HCT116 (cell line): Measurements from ENCODE around the gene UVSSA. TPM values are rescaled to one million over a fixed set of nuclear protein-coding genes. Genes with fewer than 3 reads are reported as not detected.

Experiments used
- ATAC-seq: fragments of 200-7000 bp; cut with Tn5 transposase; 2 replicates; pipeline ENCODE4 v1.9.1; 2020; ENCODE audit warnings: mild to moderate bottlenecking, moderate library complexity
- BruUV-seq: library from RNA; stranded (reverse); fragments of 400-500 nt; replicated peaks from 2 replicates; lab custom pipeline; 2021; lab: Mats Ljungman, UMichigan
- CTCF ChIA-PET: fragments of 300-600 bp; sonication (Branson Sonifier 250); formaldehyde crosslinking; loops from one replicate; lab custom pipeline; 2021; ENCODE audit warnings: antibody characterized with exemption; lab: Charles Lee
- POLR2A ChIA-PET: fragments of 300-600, 350-600 bp; sonication (Branson Sonifier 250); formaldehyde crosslinking; loops from one replicate; lab custom pipeline; 2021; ENCODE audit warnings: antibody characterized with exemption; lab: Charles Lee
- RAD21 ChIA-PET, 2 experiments: fragments of 300-600 bp; sonication (Branson Sonifier 250); formaldehyde crosslinking; loops; one replicate each; lab custom pipeline; 2023; ENCODE audit warnings: low total read pairs in 2 of 2; ENCODE audit not compliant: uncharacterized antibody in 2 of 2, unreplicated experiment in 2 of 2, low non-redundant PET in 1 of 2; lab: Charles Lee
- DNase-seq: peaks from one replicate; pipeline ENCODE4 v3.0.0-alpha.2; 2010; ENCODE audit warnings: low read depth, low spot score
- H2AFZ ChIP-seq: fragments of 200-600 bp; shearing (Covaris generic), sonication (generic); 2 replicates; pipeline ENCODE4 v1.6.1; 2017; ENCODE audit warnings: low read depth, mixed run types, mixed read lengths, antibody characterized with exemption, low read length; ENCODE audit not compliant: poor library complexity, severe bottlenecking
- H3K27ac ChIP-seq: 2 replicates; pipeline ENCODE4 v1.5.1; 2012; ENCODE audit warnings: low read depth, low read length
- H3K27me3 ChIP-seq: fragments of 200-600 bp; sonication (generic); 2 replicates; pipeline ENCODE4 v1.6.1; 2016; ENCODE audit warnings: mixed run types, low read length, mixed read lengths; ENCODE audit not compliant: insufficient read depth
- H3K36me3 ChIP-seq, 2 experiments: fragments of 200-500 bp in 1 of 2; fragments of 200-600 bp in 1 of 2; sonication (Bioruptor generic) in 1 of 2; sonication (generic) in 1 of 2; 2 replicates each; pipeline versions ENCODE4 v1.5.1 to v1.6.1; 2014 to 2016; ENCODE audit warnings: low read length in 2 of 2, inconsistent platforms in 1 of 2, mixed read lengths in 1 of 2, mixed run types in 1 of 2; ENCODE audit not compliant: insufficient read depth in 2 of 2, control insufficient read depth in 1 of 2
- H3K4me1 ChIP-seq, 2 experiments: fragments of 200-600 bp in 1 of 2; sonication (generic) in 1 of 2; 2 replicates each; pipeline versions ENCODE4 v1.5.1 to v1.6.1; 2012 to 2017; ENCODE audit warnings: low read length in 2 of 2, inconsistent platforms in 1 of 2, mild to moderate bottlenecking in 1 of 2, mixed read lengths in 1 of 2, mixed run types in 1 of 2, moderate library complexity in 1 of 2; ENCODE audit not compliant: insufficient read depth in 2 of 2, control insufficient read depth in 1 of 2
- H3K4me2 ChIP-seq: fragments of 200-600 bp; sonication (generic); 2 replicates; pipeline ENCODE4 v1.6.1; 2017; ENCODE audit warnings: mixed run types, low read length, mixed read lengths
- H3K4me3 ChIP-seq, 2 experiments: fragments of 200-600 bp in 1 of 2; sonication (generic) in 1 of 2; replicated peaks in 1 of 2; 2 replicates each; pipeline ENCODE4 v1.5.1; 2011 to 2016; ENCODE audit warnings: low read length in 2 of 2, control low read depth in 1 of 2, low read depth in 1 of 2, mild to moderate bottlenecking in 1 of 2, mixed read lengths in 1 of 2, mixed run types in 1 of 2
- H3K79me2 ChIP-seq: fragments of 200-600 bp; sonication (generic); 2 replicates; pipeline ENCODE4 v1.6.1; 2017; ENCODE audit warnings: mild to moderate bottlenecking, mixed run types, low read length, moderate library complexity, mixed read lengths; ENCODE audit not compliant: insufficient read depth
- H3K9ac ChIP-seq: fragments of 200-600 bp; sonication (generic); 2 replicates; pipeline ENCODE4 v1.6.1; 2016; ENCODE audit warnings: low read length, mixed read lengths
- H3K9me2 ChIP-seq: fragments of 200-600 bp; sonication (generic), shearing (Covaris generic); 2 replicates; pipeline ENCODE4 v1.6.1; 2017; ENCODE audit warnings: mixed run types, mild to moderate bottlenecking, moderate library complexity; ENCODE audit not compliant: insufficient read depth
- H3K9me3 ChIP-seq, 2 experiments: fragments of 200-500 bp in 1 of 2; fragments of 200-600 bp in 1 of 2; sonication (Bioruptor generic) in 1 of 2; sonication (generic) in 1 of 2; 2 replicates each; pipeline ENCODE4 v1.6.1; 2014 to 2017; ENCODE audit warnings: low read length in 2 of 2, mixed read lengths in 2 of 2, inconsistent platforms in 1 of 2, low read depth in 1 of 2, mild to moderate bottlenecking in 1 of 2, mixed run types in 1 of 2, moderate library complexity in 1 of 2; ENCODE audit not compliant: control insufficient read depth in 1 of 2, insufficient read depth in 1 of 2
- H4K20me1 ChIP-seq: fragments of 200-600 bp; sonication (generic), shearing (Covaris generic); 2 replicates; pipeline ENCODE4 v1.6.1; 2017; ENCODE audit warnings: mixed run types, mild to moderate bottlenecking, moderate library complexity; ENCODE audit not compliant: insufficient read depth
- CEBPB ChIP-seq: IDR thresholded peaks from 2 replicates; pipeline ENCODE4 v1.6.1; 2012; ENCODE audit warnings: low read depth
- EGR1 ChIP-seq: IDR thresholded peaks from 2 replicates; pipeline ENCODE4 v1.6.1; 2012; ENCODE audit warnings: low read depth
- ELF1 ChIP-seq: IDR thresholded peaks from 2 replicates; pipeline ENCODE4 v1.6.1; 2012; ENCODE audit warnings: low read depth, borderline replicate concordance
- FOSL1 ChIP-seq: IDR thresholded peaks from 2 replicates; pipeline ENCODE4 v1.6.1; 2012; ENCODE audit warnings: low read depth
- RAD21 ChIP-seq: IDR thresholded peaks from 2 replicates; pipeline ENCODE4 v1.6.1; 2012; ENCODE audit warnings: low read depth, mild to moderate bottlenecking
- SP1 ChIP-seq: IDR thresholded peaks from 2 replicates; pipeline ENCODE4 v1.6.1; 2012; ENCODE audit warnings: low read depth
- YY1 ChIP-seq: IDR thresholded peaks from 2 replicates; pipeline ENCODE4 v1.6.1; 2011; ENCODE audit warnings: low read length, low read depth, moderate library complexity, mild to moderate bottlenecking; ENCODE audit not compliant: insufficient replicate concordance; ENCODE audit errors: extremely low read depth
- ZNF274 ChIP-seq: fragments of 200-500 bp; sonication (Bioruptor generic); IDR thresholded peaks from 2 replicates; pipeline ENCODE4 v1.6.1; 2014; ENCODE audit warnings: mild to moderate bottlenecking, low read depth, low read length, inconsistent platforms
- intact Hi-C: fragments of 100-400 bp; cut with micrococcal nuclease; formaldehyde crosslinking; loops from 2 replicates; pipeline ENCODE4 v1.10.0; 2022
- total RNA-seq: library from RNA; stranded (reverse); gene quantifications from one replicate; pipeline ENCODE4 v1.2.1, GENCODE V29; 2021; ENCODE audit not compliant: unreplicated experiment
- TF ChIP-seq, protein P1 (sequence below): IDR thresholded peaks from 2 replicates; pipeline ENCODE4 v1.6.1; 2012; ENCODE audit warnings: low read depth

The UVSSA gene
- total RNA-seq, 1 experiment from 2014 or later, result 30.5 TPM

DNA sequence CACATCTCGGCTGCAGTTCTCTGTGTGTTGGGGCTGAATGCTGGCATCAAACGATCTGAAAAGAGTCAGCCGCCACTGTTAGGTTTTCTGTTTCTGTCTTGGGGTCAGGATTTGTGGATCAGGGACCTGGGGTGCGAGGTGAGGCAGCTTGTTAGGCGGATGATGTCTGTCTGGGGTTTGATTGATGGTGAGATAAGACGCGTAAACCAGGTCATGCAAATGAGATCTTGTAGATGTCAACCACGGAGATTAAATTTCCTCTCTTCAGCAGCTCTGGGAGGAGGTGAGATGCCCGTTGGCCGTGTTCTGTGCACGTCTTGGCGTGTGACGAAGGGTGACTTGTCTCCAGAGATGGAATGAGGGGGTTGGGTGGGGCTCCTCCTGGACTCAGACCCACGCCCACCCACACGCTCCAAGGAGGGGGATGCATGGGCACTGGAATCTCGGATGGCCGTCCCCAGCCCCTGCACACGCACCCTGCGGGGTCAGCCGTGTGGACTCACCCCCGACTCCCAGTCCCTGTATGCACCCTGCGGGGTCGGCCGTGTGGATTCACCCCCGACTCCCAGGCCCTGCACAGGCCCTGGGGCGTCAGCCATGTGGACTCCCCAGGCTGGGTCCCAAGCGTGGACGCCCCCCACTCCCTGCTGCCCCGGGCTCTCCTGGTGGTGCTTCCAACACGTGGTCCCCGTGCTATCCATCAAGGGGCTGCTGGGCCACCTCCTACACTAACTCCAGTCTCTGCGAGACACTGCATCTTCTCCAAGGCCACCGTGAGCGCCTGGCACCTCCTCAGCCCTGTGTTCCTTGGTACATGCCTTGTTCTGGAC is 16.0 kb upstream of the UVSSA start:
- H3K79me2 ChIP-seq, result peaks cover 53% of the 10 kb centered on the region
- H3K9me3 ChIP-seq, result no peaks in the 10 kb centered on the region
- H3K4me2 ChIP-seq, result no peak overlapping the region
- H2AFZ ChIP-seq, result no peak overlapping the region
- H3K9me2 ChIP-seq, result no peaks in the 10 kb centered on the region
- no peak for DNase-seq
- H3K4me1 ChIP-seq, result peaks cover 0 to under 1% of the 10 kb centered on the region in 2 experiments; a peak in 1 of 4 replicates
- TF ChIP-seq ZNF274 (no peak), FOSL1 (no peak), SP1 (no peak)
- no peaks in the 10 kb centered on the region for H4K20me1 ChIP-seq
- ATAC-seq, result no peak
- POLR2A ChIA-PET, result no interaction called here
- CTCF ChIA-PET, result no interaction called here
- BruUV-seq, result no TSS peak
- H3K27ac ChIP-seq, result no peak overlapping the region
- H3K9ac ChIP-seq, result no peak overlapping the region
- H3K36me3 ChIP-seq, result peaks cover 13 to 23% of the 10 kb centered on the region in 2 experiments; a peak in 3 of 4 replicates
- intact Hi-C loops, result no loop called here
- RAD21 ChIA-PET, result no interaction called here
- H3K4me3 ChIP-seq, result no peak overlapping the region
- H3K27me3 ChIP-seq, result no peaks in the 10 kb centered on the region

DNA sequence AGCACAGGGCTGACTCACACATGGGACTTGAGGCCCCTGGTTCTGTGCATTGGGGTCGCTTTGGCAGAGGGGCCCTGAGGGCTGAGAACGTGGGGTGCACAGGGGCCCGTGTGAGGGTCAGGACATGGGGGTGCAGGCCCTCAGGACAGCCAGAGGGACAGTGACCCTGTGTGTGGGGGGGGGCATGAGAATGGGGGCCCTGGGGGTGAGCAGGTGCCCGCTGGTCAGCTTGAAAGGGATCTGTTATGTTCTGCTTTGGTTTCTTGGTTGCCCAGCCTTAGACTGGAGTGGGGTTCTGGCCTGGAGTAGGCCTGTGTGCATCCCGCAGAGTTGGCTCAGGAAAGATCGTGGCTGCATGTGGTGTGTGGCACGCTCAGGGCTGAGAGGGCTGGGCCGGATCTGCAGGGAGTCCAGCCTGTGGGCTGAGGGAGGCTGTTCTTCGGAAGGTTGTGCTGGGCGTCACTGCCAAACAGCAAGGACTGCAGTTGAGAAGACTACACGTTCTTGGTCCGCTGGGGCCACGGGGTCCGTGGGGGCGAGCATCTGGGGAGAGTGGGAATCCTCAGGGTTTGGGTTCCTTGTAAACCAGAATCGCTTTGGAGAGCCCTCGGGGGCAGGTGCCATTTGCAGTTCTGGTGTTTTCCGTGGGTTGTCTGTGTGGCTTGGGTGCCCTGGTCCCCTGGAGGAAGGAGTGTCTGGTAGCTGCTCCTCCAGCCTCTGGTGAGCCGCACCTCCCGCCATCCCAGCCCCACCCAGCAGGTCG is 15.2 kb upstream of the UVSSA start:
- intact Hi-C loops, result no loop called here
- DNase-seq (no peak), ATAC-seq (no peak)
- CTCF ChIA-PET, result no interaction called here
- no peaks in the 10 kb centered on the region for H3K27me3 ChIP-seq
- H3K4me3 ChIP-seq, result no peak overlapping the region
- RAD21 ChIA-PET, result no interaction called here
- no peak overlapping the region for H3K27ac ChIP-seq
- no peak overlapping the region for H2AFZ ChIP-seq
- no peaks in the 10 kb centered on the region for H3K9me3 ChIP-seq
- H3K36me3 ChIP-seq, result peaks cover 13 to 18% of the 10 kb centered on the region in 2 experiments
- H3K9ac ChIP-seq, result no peak overlapping the region
- no peak for TF ChIP-seq ZNF274
- TF ChIP-seq, protein P1, sequence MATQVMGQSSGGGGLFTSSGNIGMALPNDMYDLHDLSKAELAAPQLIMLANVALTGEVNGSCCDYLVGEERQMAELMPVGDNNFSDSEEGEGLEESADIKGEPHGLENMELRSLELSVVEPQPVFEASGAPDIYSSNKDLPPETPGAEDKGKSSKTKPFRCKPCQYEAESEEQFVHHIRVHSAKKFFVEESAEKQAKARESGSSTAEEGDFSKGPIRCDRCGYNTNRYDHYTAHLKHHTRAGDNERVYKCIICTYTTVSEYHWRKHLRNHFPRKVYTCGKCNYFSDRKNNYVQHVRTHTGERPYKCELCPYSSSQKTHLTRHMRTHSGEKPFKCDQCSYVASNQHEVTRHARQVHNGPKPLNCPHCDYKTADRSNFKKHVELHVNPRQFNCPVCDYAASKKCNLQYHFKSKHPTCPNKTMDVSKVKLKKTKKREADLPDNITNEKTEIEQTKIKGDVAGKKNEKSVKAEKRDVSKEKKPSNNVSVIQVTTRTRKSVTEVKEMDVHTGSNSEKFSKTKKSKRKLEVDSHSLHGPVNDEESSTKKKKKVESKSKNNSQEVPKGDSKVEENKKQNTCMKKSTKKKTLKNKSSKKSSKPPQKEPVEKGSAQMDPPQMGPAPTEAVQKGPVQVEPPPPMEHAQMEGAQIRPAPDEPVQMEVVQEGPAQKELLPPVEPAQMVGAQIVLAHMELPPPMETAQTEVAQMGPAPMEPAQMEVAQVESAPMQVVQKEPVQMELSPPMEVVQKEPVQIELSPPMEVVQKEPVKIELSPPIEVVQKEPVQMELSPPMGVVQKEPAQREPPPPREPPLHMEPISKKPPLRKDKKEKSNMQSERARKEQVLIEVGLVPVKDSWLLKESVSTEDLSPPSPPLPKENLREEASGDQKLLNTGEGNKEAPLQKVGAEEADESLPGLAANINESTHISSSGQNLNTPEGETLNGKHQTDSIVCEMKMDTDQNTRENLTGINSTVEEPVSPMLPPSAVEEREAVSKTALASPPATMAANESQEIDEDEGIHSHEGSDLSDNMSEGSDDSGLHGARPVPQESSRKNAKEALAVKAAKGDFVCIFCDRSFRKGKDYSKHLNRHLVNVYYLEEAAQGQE, result no peak
- no peak for TF ChIP-seq CEBPB
- no peak for TF ChIP-seq ELF1
- TF ChIP-seq FOSL1, result no peak
- no peak for TF ChIP-seq YY1
- no peak for TF ChIP-seq EGR1
- no peak for TF ChIP-seq RAD21
- TF ChIP-seq, all 23 proteins: peak for 0
- BruUV-seq, result no TSS peak
- no peak overlapping the region for H3K4me2 ChIP-seq
- peaks cover 2 to 9% of the 10 kb centered on the region in 2 experiments; a peak in 3 of 4 replicates for H3K4me1 ChIP-seq
- H3K79me2 ChIP-seq, result peaks cover 46% of the 10 kb centered on the region
- POLR2A ChIA-PET, result interaction anchor here (1.4 kb wide), 1 partner anchor 15 kb away, joined by 3 read pairs; the partner anchor contains the start of gene UVSSA
- no peaks in the 10 kb centered on the region for H4K20me1 ChIP-seq
- no peaks in the 10 kb centered on the region for H3K9me2 ChIP-seq
